GM12875 (cell line): Measurements from ENCODE around the gene MIF4GD.

Experiments
- H3K4me3 ChIP-seq: one replicate; pipeline ENCODE4 v1.5.1; 2011; ENCODE audit warnings: low read depth, low read length, control low read depth
- CTCF ChIP-seq: IDR thresholded peaks from 2 replicates; pipeline ENCODE4 v1.5.1; 2011; ENCODE audit warnings: low read depth, mild to moderate bottlenecking, control low read depth, inconsistent platforms, low read length, moderate library complexity, borderline replicate concordance; ENCODE audit not compliant: insufficient read depth

The MIF4GD gene

DNA sequence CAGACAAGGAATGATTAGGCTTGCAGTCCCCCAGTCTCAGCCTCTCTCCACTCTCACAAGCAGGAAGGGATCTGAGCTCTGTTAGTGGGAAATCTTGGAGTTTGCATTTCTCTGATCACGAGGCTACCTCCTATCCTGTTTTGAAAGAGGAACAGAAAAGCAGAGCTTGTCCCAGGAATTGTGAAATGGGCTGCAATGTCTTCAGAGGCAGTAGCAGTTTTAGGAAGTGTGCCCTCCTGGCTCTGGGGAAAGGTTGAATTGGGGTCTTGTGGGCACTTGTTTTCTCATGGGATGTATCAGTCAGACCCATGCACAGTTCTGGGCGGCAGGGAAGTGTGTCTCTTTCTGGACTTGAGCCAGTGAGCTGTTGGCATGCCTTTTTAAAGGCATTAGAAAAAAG, 42.7 kb downstream of the MIF4GD start:
- no peak overlapping the region for H3K4me3 ChIP-seq
- TF ChIP-seq CTCF = no peak

DNA sequence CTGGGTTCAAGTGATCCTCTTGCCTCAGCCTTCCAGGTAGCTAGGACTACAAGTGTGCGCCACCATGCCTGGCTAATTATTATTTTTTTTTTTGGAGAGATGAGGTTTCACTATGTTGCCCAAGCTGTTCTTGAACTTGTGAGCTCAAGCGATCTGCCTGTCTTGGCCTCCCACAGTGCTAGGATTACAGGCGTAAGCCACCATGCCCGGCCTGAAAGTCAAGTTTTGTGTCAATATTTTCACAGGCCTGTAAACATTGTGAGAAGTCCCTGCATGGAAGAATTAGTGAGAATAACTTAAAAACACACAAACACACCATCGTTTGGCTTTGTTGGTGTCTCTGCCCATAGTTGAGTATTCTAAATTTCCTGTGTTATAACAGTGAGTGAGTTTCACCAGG, 43.3 kb downstream of the MIF4GD start:
- H3K4me3 ChIP-seq = no peak overlapping the region
- TF ChIP-seq CTCF = no peak

DNA sequence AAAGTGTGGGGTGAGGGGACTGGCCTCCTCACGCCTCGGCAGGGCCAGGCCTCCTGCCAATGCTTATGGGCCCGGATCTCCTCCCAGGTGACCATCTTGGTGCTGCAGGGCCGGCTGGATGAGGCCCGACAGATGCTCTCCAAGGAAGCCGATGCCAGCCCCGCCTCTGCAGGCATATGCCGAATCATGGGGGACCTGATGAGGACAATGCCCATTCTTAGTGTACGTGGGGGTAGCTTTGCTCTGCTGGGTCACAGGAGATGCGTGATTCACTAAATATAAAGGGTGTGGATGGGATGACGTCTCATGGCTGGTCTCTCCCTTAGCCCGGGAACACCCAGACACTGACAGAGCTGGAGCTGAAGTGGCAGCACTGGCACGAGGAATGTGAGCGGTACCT, 46.0 kb downstream of the MIF4GD start:
- TF ChIP-seq CTCF = no peak
- no peak overlapping the region for H3K4me3 ChIP-seq

DNA sequence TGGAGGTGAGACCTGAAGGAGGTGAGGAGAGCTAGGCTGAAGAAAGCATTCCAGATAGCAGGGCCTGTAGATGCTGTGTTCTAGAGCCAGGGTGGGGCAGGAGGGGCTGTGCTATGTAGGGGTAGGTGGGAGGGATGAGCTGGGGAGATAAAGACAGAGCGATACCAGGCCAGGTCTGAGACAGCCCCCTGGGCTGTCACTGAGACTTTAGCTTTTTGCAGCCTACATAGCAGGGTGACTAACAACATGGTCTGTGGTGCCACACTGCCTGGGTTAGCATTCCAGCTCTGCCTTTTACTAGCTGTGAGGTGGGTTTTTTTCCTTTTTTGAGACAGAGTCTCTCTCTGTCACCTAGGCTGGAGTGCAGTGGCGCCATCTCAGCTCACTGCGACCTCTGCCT, 51.2 kb downstream of the MIF4GD start:
- no peak overlapping the region for H3K4me3 ChIP-seq
- TF ChIP-seq CTCF = no peak

DNA sequence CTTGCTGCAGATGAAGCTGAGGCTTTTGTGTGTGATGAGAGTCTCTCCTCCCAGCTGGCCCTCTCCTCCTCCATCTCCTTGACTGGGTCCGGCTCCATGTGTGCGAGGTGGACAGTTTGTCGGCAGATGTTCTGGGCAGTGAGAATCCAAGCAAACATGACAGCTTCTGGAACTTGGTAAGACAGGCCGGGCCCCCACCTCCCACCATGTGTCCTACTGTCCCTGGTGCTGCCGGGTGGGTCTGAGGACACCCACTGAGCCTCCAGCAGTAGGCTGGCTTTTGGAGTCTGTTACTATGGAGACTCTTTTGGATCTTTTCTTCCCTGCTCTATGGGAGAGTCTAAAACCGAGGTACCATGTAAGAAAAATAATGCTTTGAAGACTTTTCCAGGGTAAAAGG, 52.9 kb downstream of the MIF4GD start:
- H3K4me3 ChIP-seq = no peak overlapping the region
- no peak for TF ChIP-seq CTCF
